Keratinocyte (primary cell): ENCODE results near the gene BPTF.

Experiments used
- EZH2 ChIP-seq: IDR thresholded peaks from one replicate; pipeline ENCODE4 v1.6.1; 2012; ENCODE audit warnings: inconsistent platforms, mild to moderate bottlenecking, low read length, moderate library complexity
- TF ChIP-seq, protein P1 (sequence below), 3 experiments: IDR thresholded peaks in 1 of 3; conservative IDR thresholded peaks in 1 of 3; optimal IDR thresholded peaks in 1 of 3; 2 replicates in 2 of 3; 3 replicates in 1 of 3; pipeline versions ENCODE3 to v1.5.1; 2011; ENCODE audit warnings: low read length in 3 of 3, mild to moderate bottlenecking in 3 of 3, moderate library complexity in 2 of 3, control low read depth in 1 of 3, inconsistent platforms in 1 of 3; ENCODE audit not compliant: insufficient read depth in 2 of 3; ENCODE audit errors: extremely low read depth in 1 of 3

- TF ChIP-seq, protein P1, sequence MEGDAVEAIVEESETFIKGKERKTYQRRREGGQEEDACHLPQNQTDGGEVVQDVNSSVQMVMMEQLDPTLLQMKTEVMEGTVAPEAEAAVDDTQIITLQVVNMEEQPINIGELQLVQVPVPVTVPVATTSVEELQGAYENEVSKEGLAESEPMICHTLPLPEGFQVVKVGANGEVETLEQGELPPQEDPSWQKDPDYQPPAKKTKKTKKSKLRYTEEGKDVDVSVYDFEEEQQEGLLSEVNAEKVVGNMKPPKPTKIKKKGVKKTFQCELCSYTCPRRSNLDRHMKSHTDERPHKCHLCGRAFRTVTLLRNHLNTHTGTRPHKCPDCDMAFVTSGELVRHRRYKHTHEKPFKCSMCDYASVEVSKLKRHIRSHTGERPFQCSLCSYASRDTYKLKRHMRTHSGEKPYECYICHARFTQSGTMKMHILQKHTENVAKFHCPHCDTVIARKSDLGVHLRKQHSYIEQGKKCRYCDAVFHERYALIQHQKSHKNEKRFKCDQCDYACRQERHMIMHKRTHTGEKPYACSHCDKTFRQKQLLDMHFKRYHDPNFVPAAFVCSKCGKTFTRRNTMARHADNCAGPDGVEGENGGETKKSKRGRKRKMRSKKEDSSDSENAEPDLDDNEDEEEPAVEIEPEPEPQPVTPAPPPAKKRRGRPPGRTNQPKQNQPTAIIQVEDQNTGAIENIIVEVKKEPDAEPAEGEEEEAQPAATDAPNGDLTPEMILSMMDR (optimal IDR thresholded peaks at IDR 0.05 in 1 of 3, IDR thresholded peaks at IDR 0.05 in 1 of 3, conservative IDR thresholded peaks at IDR 0.05 in 1 of 3; ENCODE audit: extremely low read depth in 1 of 3, insufficient read depth in 2 of 3, low read length in 3 of 3): no peak
- TF ChIP-seq EZH2: no peak
Measured at GRCh38 chr17:67950945-67951344, 125.6 kb downstream of the BPTF start.
